HCT116 (cell line): ENCODE results near the gene FRRS1L. TPM values are rescaled to one million over a fixed set of nuclear protein-coding genes. Genes with fewer than 3 reads are reported as not detected.

Experiments used
- ATAC-seq: fragments of 200-7000 bp; cut with Tn5 transposase; 2 replicates; pipeline ENCODE4 v1.9.1; 2020; ENCODE audit warnings: mild to moderate bottlenecking, moderate library complexity
- BruUV-seq: library from RNA; stranded (reverse); fragments of 400-500 nt; replicated peaks from 2 replicates; lab custom pipeline; 2021; lab: Mats Ljungman, UMichigan
- CTCF ChIA-PET: fragments of 300-600 bp; sonication (Branson Sonifier 250); formaldehyde crosslinking; loops from one replicate; lab custom pipeline; 2021; ENCODE audit warnings: antibody characterized with exemption; lab: Charles Lee
- POLR2A ChIA-PET: fragments of 300-600, 350-600 bp; sonication (Branson Sonifier 250); formaldehyde crosslinking; loops from one replicate; lab custom pipeline; 2021; ENCODE audit warnings: antibody characterized with exemption; lab: Charles Lee
- RAD21 ChIA-PET, 2 experiments: fragments of 300-600 bp; sonication (Branson Sonifier 250); formaldehyde crosslinking; loops; one replicate each; lab custom pipeline; 2023; ENCODE audit warnings: low total read pairs in 2 of 2; ENCODE audit not compliant: uncharacterized antibody in 2 of 2, unreplicated experiment in 2 of 2, low non-redundant PET in 1 of 2; lab: Charles Lee
- DNase-seq: peaks from one replicate; pipeline ENCODE4 v3.0.0-alpha.2; 2010; ENCODE audit warnings: low read depth, low spot score
- H2AFZ ChIP-seq: fragments of 200-600 bp; shearing (Covaris generic), sonication (generic); 2 replicates; pipeline ENCODE4 v1.6.1; 2017; ENCODE audit warnings: low read depth, mixed run types, mixed read lengths, antibody characterized with exemption, low read length; ENCODE audit not compliant: poor library complexity, severe bottlenecking
- H3K27ac ChIP-seq: 2 replicates; pipeline ENCODE4 v1.5.1; 2012; ENCODE audit warnings: low read depth, low read length
- H3K27me3 ChIP-seq: fragments of 200-600 bp; sonication (generic); 2 replicates; pipeline ENCODE4 v1.6.1; 2016; ENCODE audit warnings: mixed run types, low read length, mixed read lengths; ENCODE audit not compliant: insufficient read depth
- H3K36me3 ChIP-seq, 2 experiments: fragments of 200-500 bp in 1 of 2; fragments of 200-600 bp in 1 of 2; sonication (Bioruptor generic) in 1 of 2; sonication (generic) in 1 of 2; 2 replicates each; pipeline versions ENCODE4 v1.5.1 to v1.6.1; 2014 to 2016; ENCODE audit warnings: low read length in 2 of 2, inconsistent platforms in 1 of 2, mixed read lengths in 1 of 2, mixed run types in 1 of 2; ENCODE audit not compliant: insufficient read depth in 2 of 2, control insufficient read depth in 1 of 2
- H3K4me1 ChIP-seq, 2 experiments: fragments of 200-600 bp in 1 of 2; sonication (generic) in 1 of 2; 2 replicates each; pipeline versions ENCODE4 v1.5.1 to v1.6.1; 2012 to 2017; ENCODE audit warnings: low read length in 2 of 2, inconsistent platforms in 1 of 2, mild to moderate bottlenecking in 1 of 2, mixed read lengths in 1 of 2, mixed run types in 1 of 2, moderate library complexity in 1 of 2; ENCODE audit not compliant: insufficient read depth in 2 of 2, control insufficient read depth in 1 of 2
- H3K4me2 ChIP-seq: fragments of 200-600 bp; sonication (generic); 2 replicates; pipeline ENCODE4 v1.6.1; 2017; ENCODE audit warnings: mixed run types, low read length, mixed read lengths
- H3K4me3 ChIP-seq, 2 experiments: fragments of 200-600 bp in 1 of 2; sonication (generic) in 1 of 2; replicated peaks in 1 of 2; 2 replicates each; pipeline ENCODE4 v1.5.1; 2011 to 2016; ENCODE audit warnings: low read length in 2 of 2, control low read depth in 1 of 2, low read depth in 1 of 2, mild to moderate bottlenecking in 1 of 2, mixed read lengths in 1 of 2, mixed run types in 1 of 2
- H3K79me2 ChIP-seq: fragments of 200-600 bp; sonication (generic); 2 replicates; pipeline ENCODE4 v1.6.1; 2017; ENCODE audit warnings: mild to moderate bottlenecking, mixed run types, low read length, moderate library complexity, mixed read lengths; ENCODE audit not compliant: insufficient read depth
- H3K9ac ChIP-seq: fragments of 200-600 bp; sonication (generic); 2 replicates; pipeline ENCODE4 v1.6.1; 2016; ENCODE audit warnings: low read length, mixed read lengths
- H3K9me2 ChIP-seq: fragments of 200-600 bp; sonication (generic), shearing (Covaris generic); 2 replicates; pipeline ENCODE4 v1.6.1; 2017; ENCODE audit warnings: mixed run types, mild to moderate bottlenecking, moderate library complexity; ENCODE audit not compliant: insufficient read depth
- H3K9me3 ChIP-seq, 2 experiments: fragments of 200-500 bp in 1 of 2; fragments of 200-600 bp in 1 of 2; sonication (Bioruptor generic) in 1 of 2; sonication (generic) in 1 of 2; 2 replicates each; pipeline ENCODE4 v1.6.1; 2014 to 2017; ENCODE audit warnings: low read length in 2 of 2, mixed read lengths in 2 of 2, inconsistent platforms in 1 of 2, low read depth in 1 of 2, mild to moderate bottlenecking in 1 of 2, mixed run types in 1 of 2, moderate library complexity in 1 of 2; ENCODE audit not compliant: control insufficient read depth in 1 of 2, insufficient read depth in 1 of 2
- H4K20me1 ChIP-seq: fragments of 200-600 bp; sonication (generic), shearing (Covaris generic); 2 replicates; pipeline ENCODE4 v1.6.1; 2017; ENCODE audit warnings: mixed run types, mild to moderate bottlenecking, moderate library complexity; ENCODE audit not compliant: insufficient read depth
- ATF3 ChIP-seq: IDR thresholded peaks from 2 replicates; pipeline ENCODE4 v1.6.1; 2012
- CBX3 ChIP-seq: IDR thresholded peaks from 2 replicates; pipeline ENCODE4 v1.6.1; 2012; ENCODE audit warnings: low read depth
- CEBPB ChIP-seq: IDR thresholded peaks from 2 replicates; pipeline ENCODE4 v1.6.1; 2012; ENCODE audit warnings: low read depth
- CTCF ChIP-seq, 3 experiments: fragments of 200-600 bp in 1 of 3; sonication (generic) in 1 of 3; IDR thresholded peaks in 2 of 3; conservative IDR thresholded peaks in 1 of 3; 2 replicates each; pipeline ENCODE4 v1.5.1; 2012 to 2017; ENCODE audit warnings: low read depth in 2 of 3, low read length in 2 of 3, antibody characterized with exemption in 1 of 3, borderline replicate concordance in 1 of 3, control low read depth in 1 of 3, mild to moderate bottlenecking in 1 of 3, mixed read lengths in 1 of 3, mixed run types in 1 of 3, moderate library complexity in 1 of 3; ENCODE audit not compliant: insufficient read depth in 1 of 3
- ELF1 ChIP-seq: IDR thresholded peaks from 2 replicates; pipeline ENCODE4 v1.6.1; 2012; ENCODE audit warnings: low read depth, borderline replicate concordance
- EZH2 ChIP-seq: fragments of 200-600 bp; sonication (generic); IDR thresholded peaks from 2 replicates; pipeline ENCODE4 v1.6.1; 2017; ENCODE audit warnings: antibody characterized with exemption, mixed run types
- EZH2phosphoT487 ChIP-seq: fragments of 200-600 bp; IDR thresholded peaks from 2 replicates; pipeline ENCODE4 v1.6.1; 2018; ENCODE audit warnings: antibody characterized with exemption, borderline replicate concordance
- FOSL1 ChIP-seq: IDR thresholded peaks from 2 replicates; pipeline ENCODE4 v1.6.1; 2012; ENCODE audit warnings: low read depth
- MAX ChIP-seq: IDR thresholded peaks from 2 replicates; pipeline ENCODE4 v1.6.1; 2012
- POLR2A ChIP-seq: IDR thresholded peaks from 2 replicates; pipeline ENCODE4 v1.7.0; 2011; ENCODE audit warnings: borderline replicate concordance; ENCODE audit not compliant: insufficient read depth, insufficient read length; ENCODE audit errors: extremely low read depth
- POLR2AphosphoS5 ChIP-seq: IDR thresholded peaks from 2 replicates; pipeline ENCODE4 v1.6.1; 2011; ENCODE audit warnings: mild to moderate bottlenecking, low read depth, low read length, moderate library complexity
- RAD21 ChIP-seq: IDR thresholded peaks from 2 replicates; pipeline ENCODE4 v1.6.1; 2012; ENCODE audit warnings: low read depth, mild to moderate bottlenecking
- SP1 ChIP-seq: IDR thresholded peaks from 2 replicates; pipeline ENCODE4 v1.6.1; 2012; ENCODE audit warnings: low read depth
- SRF ChIP-seq: IDR thresholded peaks from 2 replicates; pipeline ENCODE4 v1.6.1; 2012; ENCODE audit warnings: low read depth
- TCF7L2 ChIP-seq: IDR thresholded peaks from 2 replicates; pipeline ENCODE4 v1.7.0; 2011; ENCODE audit warnings: borderline replicate concordance, inconsistent platforms; ENCODE audit not compliant: insufficient read depth, insufficient read length; ENCODE audit errors: extremely low read depth
- YY1 ChIP-seq: IDR thresholded peaks from 2 replicates; pipeline ENCODE4 v1.6.1; 2011; ENCODE audit warnings: low read length, low read depth, moderate library complexity, mild to moderate bottlenecking; ENCODE audit not compliant: insufficient replicate concordance; ENCODE audit errors: extremely low read depth
- ZBTB33 ChIP-seq: IDR thresholded peaks from 2 replicates; pipeline ENCODE4 v1.6.1; 2011; ENCODE audit warnings: mild to moderate bottlenecking, low read length, moderate library complexity; ENCODE audit not compliant: insufficient replicate concordance; ENCODE audit errors: extremely low read depth
- ZFX ChIP-seq: fragments of 450-650 bp; IDR thresholded peaks from 2 replicates; pipeline ENCODE4 v1.6.1; 2017
- ZNF274 ChIP-seq: fragments of 200-500 bp; sonication (Bioruptor generic); IDR thresholded peaks from 2 replicates; pipeline ENCODE4 v1.6.1; 2014; ENCODE audit warnings: mild to moderate bottlenecking, low read depth, low read length, inconsistent platforms
- intact Hi-C: fragments of 100-400 bp; cut with micrococcal nuclease; formaldehyde crosslinking; loops from 2 replicates; pipeline ENCODE4 v1.10.0; 2022
- total RNA-seq: library from RNA; stranded (reverse); gene quantifications from one replicate; pipeline ENCODE4 v1.2.1, GENCODE V29; 2021; ENCODE audit not compliant: unreplicated experiment

FRRS1L gene
- total RNA-seq, 1 experiment from 2014 or later, result not detected

- no peaks in the 10 kb centered on the region for H3K27me3 ChIP-seq
- BruUV-seq, result no TSS peak
- no peak overlapping the region for H3K9ac ChIP-seq
- POLR2A ChIA-PET, result no interaction called here
- peaks cover 0 to 6% of the 10 kb centered on the region in 2 experiments; a peak in 1 of 4 replicates for H3K36me3 ChIP-seq
- peak; percentile 51 for ATAC-seq
- no peaks in the 10 kb centered on the region for H3K9me2 ChIP-seq
- DNase-seq, result no peak
- intact Hi-C loops, result no loop called here
- H3K4me2 ChIP-seq, result peak overlapping the region; percentile 34
- peak overlapping the region; percentile 52; the same call in 1 of the 2 replicates for H3K27ac ChIP-seq
- H3K79me2 ChIP-seq, result peaks cover 99% of the 10 kb centered on the region
- peaks cover 45 to 47% of the 10 kb centered on the region in 2 experiments for H3K4me1 ChIP-seq
- H3K9me3 ChIP-seq, result no peaks in the 10 kb centered on the region
- TF ChIP-seq SP1 (no peak), CTCF (IDR thresholded peaks at IDR 0.05 in 2 of 3, conservative IDR thresholded peaks at IDR 0.05 in 1 of 3; ENCODE audit: borderline replicate concordance in 1 of 3, insufficient read depth in 1 of 3, low read depth in 2 of 3, low read length in 2 of 3) (no peak), CEBPB (no peak), SRF (no peak), ZBTB33 (no peak), TCF7L2 (no peak), POLR2AphosphoS5 (no peak), CBX3 (no peak), EZH2 (no peak), ZFX (no peak), ZNF274 (no peak), FOSL1 (no peak), ELF1 (no peak), YY1 (no peak), EZH2phosphoT487 (no peak), MAX (no peak), POLR2A (no peak), RAD21 (no peak), ATF3 (no peak)
- 0 out of 2 replicates have a peak, but pooled peaks cover 5% of the 10 kb centered on the region for H4K20me1 ChIP-seq
- H3K4me3 ChIP-seq, result no peak overlapping the region
- CTCF ChIA-PET, result no interaction called here
- H2AFZ ChIP-seq, result no peak overlapping the region
- RAD21 ChIA-PET, result no interaction called here
Observed at GRCh38 chr9:109098960-109099308, 68.1 kb downstream of the FRRS1L start.
